Measurements from ENCODE around the gene SRD5A1.

DNA sequence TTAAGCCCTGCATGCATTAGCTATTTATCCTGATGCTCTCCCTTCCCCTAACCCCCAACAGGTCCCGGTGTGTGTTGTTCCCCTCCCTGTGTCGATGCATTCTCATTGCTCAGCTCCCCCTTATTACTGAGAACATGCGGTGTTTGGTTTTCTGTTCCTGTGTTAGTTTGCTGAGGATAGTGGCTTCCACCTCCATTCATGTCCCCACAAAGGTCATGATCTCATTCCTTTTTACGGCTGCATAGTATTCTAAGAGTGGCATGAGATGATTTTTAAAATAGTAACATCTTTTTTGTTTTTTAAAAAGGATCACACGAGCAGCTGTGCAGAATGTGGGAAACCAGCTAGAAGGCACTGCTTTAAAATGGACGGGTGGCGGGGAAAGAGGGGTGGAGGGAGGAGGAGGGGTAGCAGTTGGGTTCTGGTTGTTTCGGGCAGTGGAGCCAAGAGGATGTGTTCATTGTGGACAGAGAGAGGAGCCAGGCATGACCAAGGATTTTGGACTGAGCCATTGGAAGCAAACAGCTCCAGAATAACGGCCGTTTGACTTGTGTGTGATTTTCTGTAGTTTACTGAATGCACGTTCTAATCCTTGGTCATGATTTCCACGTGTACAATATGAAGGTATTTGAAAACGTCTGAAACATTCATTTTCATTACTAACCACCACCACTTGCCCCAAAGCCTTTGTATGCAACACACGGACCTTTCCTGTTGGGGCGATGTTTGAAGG, 78.3 kb downstream of the SRD5A1 start:
- TF ChIP-seq, protein P1, sequence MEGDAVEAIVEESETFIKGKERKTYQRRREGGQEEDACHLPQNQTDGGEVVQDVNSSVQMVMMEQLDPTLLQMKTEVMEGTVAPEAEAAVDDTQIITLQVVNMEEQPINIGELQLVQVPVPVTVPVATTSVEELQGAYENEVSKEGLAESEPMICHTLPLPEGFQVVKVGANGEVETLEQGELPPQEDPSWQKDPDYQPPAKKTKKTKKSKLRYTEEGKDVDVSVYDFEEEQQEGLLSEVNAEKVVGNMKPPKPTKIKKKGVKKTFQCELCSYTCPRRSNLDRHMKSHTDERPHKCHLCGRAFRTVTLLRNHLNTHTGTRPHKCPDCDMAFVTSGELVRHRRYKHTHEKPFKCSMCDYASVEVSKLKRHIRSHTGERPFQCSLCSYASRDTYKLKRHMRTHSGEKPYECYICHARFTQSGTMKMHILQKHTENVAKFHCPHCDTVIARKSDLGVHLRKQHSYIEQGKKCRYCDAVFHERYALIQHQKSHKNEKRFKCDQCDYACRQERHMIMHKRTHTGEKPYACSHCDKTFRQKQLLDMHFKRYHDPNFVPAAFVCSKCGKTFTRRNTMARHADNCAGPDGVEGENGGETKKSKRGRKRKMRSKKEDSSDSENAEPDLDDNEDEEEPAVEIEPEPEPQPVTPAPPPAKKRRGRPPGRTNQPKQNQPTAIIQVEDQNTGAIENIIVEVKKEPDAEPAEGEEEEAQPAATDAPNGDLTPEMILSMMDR (conservative IDR thresholded peaks at IDR 0.05; ENCODE audit: low read depth in 2 of 2): no peak
- TF ChIP-seq, protein P2, sequence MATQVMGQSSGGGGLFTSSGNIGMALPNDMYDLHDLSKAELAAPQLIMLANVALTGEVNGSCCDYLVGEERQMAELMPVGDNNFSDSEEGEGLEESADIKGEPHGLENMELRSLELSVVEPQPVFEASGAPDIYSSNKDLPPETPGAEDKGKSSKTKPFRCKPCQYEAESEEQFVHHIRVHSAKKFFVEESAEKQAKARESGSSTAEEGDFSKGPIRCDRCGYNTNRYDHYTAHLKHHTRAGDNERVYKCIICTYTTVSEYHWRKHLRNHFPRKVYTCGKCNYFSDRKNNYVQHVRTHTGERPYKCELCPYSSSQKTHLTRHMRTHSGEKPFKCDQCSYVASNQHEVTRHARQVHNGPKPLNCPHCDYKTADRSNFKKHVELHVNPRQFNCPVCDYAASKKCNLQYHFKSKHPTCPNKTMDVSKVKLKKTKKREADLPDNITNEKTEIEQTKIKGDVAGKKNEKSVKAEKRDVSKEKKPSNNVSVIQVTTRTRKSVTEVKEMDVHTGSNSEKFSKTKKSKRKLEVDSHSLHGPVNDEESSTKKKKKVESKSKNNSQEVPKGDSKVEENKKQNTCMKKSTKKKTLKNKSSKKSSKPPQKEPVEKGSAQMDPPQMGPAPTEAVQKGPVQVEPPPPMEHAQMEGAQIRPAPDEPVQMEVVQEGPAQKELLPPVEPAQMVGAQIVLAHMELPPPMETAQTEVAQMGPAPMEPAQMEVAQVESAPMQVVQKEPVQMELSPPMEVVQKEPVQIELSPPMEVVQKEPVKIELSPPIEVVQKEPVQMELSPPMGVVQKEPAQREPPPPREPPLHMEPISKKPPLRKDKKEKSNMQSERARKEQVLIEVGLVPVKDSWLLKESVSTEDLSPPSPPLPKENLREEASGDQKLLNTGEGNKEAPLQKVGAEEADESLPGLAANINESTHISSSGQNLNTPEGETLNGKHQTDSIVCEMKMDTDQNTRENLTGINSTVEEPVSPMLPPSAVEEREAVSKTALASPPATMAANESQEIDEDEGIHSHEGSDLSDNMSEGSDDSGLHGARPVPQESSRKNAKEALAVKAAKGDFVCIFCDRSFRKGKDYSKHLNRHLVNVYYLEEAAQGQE (IDR thresholded peaks at IDR 0.05; ENCODE audit: unreplicated experiment): no peak
- no peak for TF ChIP-seq POLR2AphosphoS5 (IDR thresholded peaks at IDR 0.05; ENCODE audit: low read depth)
- no peak for TF ChIP-seq EZH2phosphoT487 (IDR thresholded peaks at IDR 0.05; ENCODE audit: unreplicated experiment)
- no peak for TF ChIP-seq EZH2 (IDR thresholded peaks at IDR 0.05; ENCODE audit: low read depth, unreplicated experiment)
